Ectodermal cell (in vitro differentiated cells): ENCODE data around the gene PTGES3L.
A peak's percentile ranks its signal among the peaks of the same experiment; 100 is the strongest.
"Not testable (repeated sequence)": the region's sequence is repeated elsewhere in the genome, so short reads cannot be mapped to it uniquely, and the experiment has no call there.

ENCODE experiments used
- H3K27ac ChIP-seq: 2 replicates; pipeline ENCODE4 v1.7.0; 2013; ENCODE audit warnings: mild to moderate bottlenecking, low read depth, low read length; ENCODE audit not compliant: insufficient read depth, poor library complexity, severe bottlenecking
- H3K27me3 ChIP-seq: 2 replicates; pipeline ENCODE4 v1.7.0; 2013; ENCODE audit warnings: mild to moderate bottlenecking, low read length; ENCODE audit not compliant: insufficient read depth, control insufficient read depth, poor library complexity, severe bottlenecking
- H3K36me3 ChIP-seq: one replicate; pipeline ENCODE4 v1.7.0; 2013; ENCODE audit warnings: low read length; ENCODE audit not compliant: control insufficient read depth, insufficient read depth
- H3K4me1 ChIP-seq: one replicate; pipeline ENCODE4 v1.7.0; 2013; ENCODE audit warnings: low read length; ENCODE audit not compliant: control insufficient read depth, insufficient read depth
- H3K4me3 ChIP-seq: 2 replicates; pipeline ENCODE4 v1.7.0; 2013; ENCODE audit warnings: low read depth, low read length, control low read depth; ENCODE audit not compliant: insufficient read depth
- H3K9me3 ChIP-seq: 2 replicates; pipeline ENCODE4 v1.7.0; 2013; ENCODE audit warnings: mild to moderate bottlenecking, low read length, moderate library complexity; ENCODE audit not compliant: control insufficient read depth
- WGBS, 2 experiments: methylation state at CpG; one replicate each; pipeline ENCODE4 v1.1.7; 2013; ENCODE audit warnings: missing lambda C conversion rate in 2 of 2; 5-methylcytosine and 5-hydroxymethylcytosine counted together

Gene PTGES3L

GRCh38 chr17:42997390-42997983 is 17.6 kb upstream of the PTGES3L start:
- WGBS, 2 experiments, result 42 to 57% methylated on average over 3 to 5 of the region's 5 CpGs
- H3K27me3 ChIP-seq, result no peaks in the 10 kb centered on the region
- peak overlapping the region; percentile 48 for H3K27ac ChIP-seq
- H3K4me3 ChIP-seq, result peak overlapping the region; percentile 96
- H3K9me3 ChIP-seq, result no peaks in the 10 kb centered on the region
- H3K4me1 ChIP-seq, result peaks cover 4% of the 10 kb centered on the region
- peaks cover 23% of the 10 kb centered on the region for H3K36me3 ChIP-seq

- H3K9me3 ChIP-seq, H3K4me3 ChIP-seq: not testable (repeated sequence)
- 87 to 94% methylated on average over 9 to 10 of the region's 10 CpGs for WGBS, 2 experiments
These were observed 14.0 kb upstream of the PTGES3L start for GRCh38 chr17:42993913-42994312.

GRCh38 chr17:42992872-42993271 is 13.0 kb upstream of the PTGES3L start:
- Histone ChIP-seq H3K27ac (no peak overlapping the region), H3K27me3 (no peaks in the 10 kb centered on the region), H3K4me3 (no peak overlapping the region), H3K36me3 (peaks cover 34% of the 10 kb centered on the region), H3K9me3 (no peaks in the 10 kb centered on the region), H3K4me1 (no peaks in the 10 kb centered on the region)
- WGBS, 2 experiments, result 97% methylated on average over 5 of the region's 5 CpGs

More at GRCh38 chr17:42993913-42994312, 14.0 kb upstream of the PTGES3L start:
- H3K36me3 ChIP-seq, result peaks cover 25% of the 10 kb centered on the region
- not testable (repeated sequence) for H3K27me3 ChIP-seq, H3K27ac ChIP-seq, H3K4me1 ChIP-seq

GRCh38 chr17:42991471-42991870 is 11.6 kb upstream of the PTGES3L start:
- Histone ChIP-seq H3K36me3 (peaks cover 45% of the 10 kb centered on the region), H3K27ac (no peak overlapping the region), H3K9me3 (no peaks in the 10 kb centered on the region), H3K27me3 (no peaks in the 10 kb centered on the region), H3K4me1 (no peaks in the 10 kb centered on the region), H3K4me3 (no peak overlapping the region)
- WGBS, 2 experiments, result 96% methylated on average over 6 of the region's 6 CpGs

- 93 to 94% methylated on average over 6 of the region's 6 CpGs for WGBS, 2 experiments
- Histone ChIP-seq H3K4me1 (no peaks in the 10 kb centered on the region), H3K27me3 (no peaks in the 10 kb centered on the region), H3K9me3 (no peaks in the 10 kb centered on the region), H3K36me3 (peaks cover 51% of the 10 kb centered on the region), H3K4me3 (no peak overlapping the region), H3K27ac (no peak overlapping the region)
These were observed 10.1 kb upstream of the PTGES3L start for GRCh38 chr17:42989726-42990652.

- Histone ChIP-seq H3K27ac (no peak overlapping the region), H3K4me1 (no peaks in the 10 kb centered on the region), H3K9me3 (no peaks in the 10 kb centered on the region), H3K36me3 (peaks cover 51% of the 10 kb centered on the region), H3K27me3 (no peaks in the 10 kb centered on the region), H3K4me3 (no peak overlapping the region)
- 93 to 94% methylated on average over 5 of the region's 5 CpGs for WGBS, 2 experiments
These were observed 9.3 kb upstream of the PTGES3L start for GRCh38 chr17:42989141-42989540.

GRCh38 chr17:42985225-42985624 is 5.3 kb upstream of the PTGES3L start:
- Histone ChIP-seq H3K9me3 (no peaks in the 10 kb centered on the region), H3K4me3 (no peak overlapping the region), H3K36me3 (peaks cover 35% of the 10 kb centered on the region), H3K4me1 (peaks cover 9% of the 10 kb centered on the region), H3K27me3 (no peaks in the 10 kb centered on the region), H3K27ac (no peak overlapping the region)
- WGBS, 2 experiments, result no CpG with 5 or more reads among the region's 1 CpG

- Histone ChIP-seq H3K9me3 (no peaks in the 10 kb centered on the region), H3K4me3 (no peak overlapping the region), H3K27me3 (no peaks in the 10 kb centered on the region), H3K4me1 (peaks cover 19% of the 10 kb centered on the region), H3K36me3 (peaks cover 13% of the 10 kb centered on the region), H3K27ac (no peak overlapping the region)
These were observed 2.4 kb upstream of the PTGES3L start for GRCh38 chr17:42982266-42982665.

GRCh38 chr17:42980766-42981397 is 1.0 kb upstream of the PTGES3L start:
- H3K9me3 ChIP-seq, result no peaks in the 10 kb centered on the region
- WGBS, 2 experiments, result 1% methylated on average over 67 of the region's 67 CpGs
- H3K4me1 ChIP-seq, result peaks cover 19% of the 10 kb centered on the region
- H3K36me3 ChIP-seq, result peaks cover 4% of the 10 kb centered on the region
- H3K27me3 ChIP-seq, result no peaks in the 10 kb centered on the region
- H3K4me3 ChIP-seq, result peak overlapping the region; percentile 92
- H3K27ac ChIP-seq, result peak overlapping the region; percentile 44

GRCh38 chr17:42980274-42980765 is 440 bp upstream of the PTGES3L start, which contains the start of gene RUNDC1:
Gene RUNDC1 (plus strand): TSS chr17:42980565. CDS start chr17:42980577, 12 bp downstream.
- Histone ChIP-seq H3K4me1 (peaks cover 19% of the 10 kb centered on the region), H3K36me3 (no peaks in the 10 kb centered on the region), H3K4me3 (peak within 1 kb of the TSS; percentile 92), H3K27me3 (no peaks in the 10 kb centered on the region), H3K9me3 (no peaks in the 10 kb centered on the region), H3K27ac (peak within 1 kb of the TSS; percentile 65)
- WGBS, 2 experiments, result 0 to 1% methylated on average over 39 of the region's 39 CpGs
